Prostate gland (tissue), 2 donors: ENCODE results near the gene YJU2. TPM values are rescaled to one million over a fixed set of nuclear protein-coding genes. Genes with fewer than 3 reads are reported as not detected.

ENCODE experiments used
- DNase-seq: peaks from one replicate; pipeline ENCODE4 v3.0.0-alpha.2; 2019; ENCODE audit warnings: low spot score
- H3K27ac ChIP-seq, 2 donors: fragments of 200-600 bp; sonication (generic); 2 replicates each; pipeline ENCODE4 v1.5.1; 2017 to 2019
- H3K27me3 ChIP-seq: fragments of 200-600 bp; sonication (generic); replicated peaks from 2 replicates; pipeline ENCODE4 v1.5.1; 2019; ENCODE audit not compliant: insufficient read depth
- H3K36me3 ChIP-seq, 2 donors: fragments of 200-600 bp; sonication (generic); 1 replicate in 1 of 2; 2 replicates in 1 of 2; pipeline versions ENCODE4 v1.5.1 to v1.8.1; 2017 to 2019
- H3K4me1 ChIP-seq: fragments of 200-600 bp; sonication (generic); replicated peaks from 2 replicates; pipeline ENCODE4 v1.5.1; 2019
- H3K4me3 ChIP-seq, 2 donors: fragments of 200-600 bp; sonication (generic); 2 replicates each; pipeline ENCODE4 v1.5.1; 2017 to 2019
- H3K9me3 ChIP-seq: fragments of 200-600 bp; sonication (generic); 2 replicates; pipeline ENCODE4 v1.5.1; 2017
- POLR2A ChIP-seq: fragments of 450-650 bp; IDR thresholded peaks from one replicate; pipeline ENCODE4 v1.6.1; 2016; ENCODE audit warnings: antibody characterized with exemption, mild to moderate bottlenecking
- POLR2AphosphoS5 ChIP-seq: sonication (generic); formaldehyde crosslinking; IDR thresholded peaks from one replicate; pipeline ENCODE4 v1.6.1; 2017; ENCODE audit warnings: antibody characterized with exemption
- WGBS: methylation state at CpG from one replicate; pipeline ENCODE4 v1.1.5; 2018; 5-methylcytosine and 5-hydroxymethylcytosine counted together
- intact Hi-C: fragments of 100-400 bp; cut with DNase I; formaldehyde crosslinking; loops from one replicate; pipeline ENCODE4 v1.14.2; 2022
- total RNA-seq, 2 donors: library from RNA; depleted of rRNA; stranded (reverse); fragments of >200 nt; gene quantifications; one replicate each; pipeline ENCODE4 v1.1.0, GENCODE V29; 2016
- TF ChIP-seq, protein P1 (sequence below), 4 experiments: fragments of 200-600 bp in 2 of 4; fragments of 450-650 bp in 2 of 4; sonication (generic) in 2 of 4; IDR thresholded peaks; 1 replicate in 3 of 4; 2 replicates in 1 of 4; pipeline ENCODE4 v1.5.1; 2016 to 2019; ENCODE audit warnings: antibody characterized with exemption in 4 of 4, mild to moderate bottlenecking in 2 of 4, moderate library complexity in 2 of 4

Gene YJU2
- total RNA-seq, 2 donors from 2014 or later: 30.3 to 45.9 TPM

DNA sequence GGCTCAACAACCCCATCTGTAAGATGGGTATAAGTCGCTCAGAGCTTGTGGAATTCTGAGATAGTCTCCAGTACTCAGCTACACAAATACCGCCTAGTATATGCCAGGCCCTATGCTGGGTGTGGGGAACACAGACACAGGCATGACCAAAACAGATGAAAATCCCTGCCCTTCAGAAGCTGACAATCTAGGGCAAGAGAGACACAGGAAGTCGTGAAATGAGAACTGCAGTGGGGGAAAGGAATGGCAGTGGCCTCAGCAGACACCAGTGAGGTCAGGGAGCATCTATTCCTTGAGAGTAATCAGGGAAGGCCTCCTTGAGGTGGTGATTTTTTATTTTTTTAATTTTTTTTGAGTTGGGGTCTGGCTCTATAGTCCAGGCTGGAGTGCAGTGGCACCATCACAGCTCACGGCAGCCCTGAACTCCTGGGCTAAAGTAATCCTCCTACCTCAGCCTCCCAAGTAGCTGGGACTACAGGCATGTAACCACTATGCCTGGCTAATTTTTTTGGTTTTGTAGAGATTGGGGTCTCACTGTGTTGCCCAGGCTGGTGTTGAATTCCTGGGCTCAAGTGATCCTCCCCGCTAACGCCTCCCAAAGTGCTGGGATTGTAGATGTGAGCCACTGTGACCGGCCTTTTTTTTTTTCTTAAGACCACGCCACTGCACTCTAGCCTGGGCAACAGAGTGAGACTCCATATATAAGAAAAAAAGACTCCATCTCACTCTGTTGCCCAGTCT, 52.1 kb downstream of the YJU2 start:
- H3K9me3 ChIP-seq: no peaks in the 10 kb centered on the region
- intact Hi-C loops: no loop called here
- TF ChIP-seq POLR2A (no peak), POLR2AphosphoS5 (no peak)
- TF ChIP-seq, protein P1, sequence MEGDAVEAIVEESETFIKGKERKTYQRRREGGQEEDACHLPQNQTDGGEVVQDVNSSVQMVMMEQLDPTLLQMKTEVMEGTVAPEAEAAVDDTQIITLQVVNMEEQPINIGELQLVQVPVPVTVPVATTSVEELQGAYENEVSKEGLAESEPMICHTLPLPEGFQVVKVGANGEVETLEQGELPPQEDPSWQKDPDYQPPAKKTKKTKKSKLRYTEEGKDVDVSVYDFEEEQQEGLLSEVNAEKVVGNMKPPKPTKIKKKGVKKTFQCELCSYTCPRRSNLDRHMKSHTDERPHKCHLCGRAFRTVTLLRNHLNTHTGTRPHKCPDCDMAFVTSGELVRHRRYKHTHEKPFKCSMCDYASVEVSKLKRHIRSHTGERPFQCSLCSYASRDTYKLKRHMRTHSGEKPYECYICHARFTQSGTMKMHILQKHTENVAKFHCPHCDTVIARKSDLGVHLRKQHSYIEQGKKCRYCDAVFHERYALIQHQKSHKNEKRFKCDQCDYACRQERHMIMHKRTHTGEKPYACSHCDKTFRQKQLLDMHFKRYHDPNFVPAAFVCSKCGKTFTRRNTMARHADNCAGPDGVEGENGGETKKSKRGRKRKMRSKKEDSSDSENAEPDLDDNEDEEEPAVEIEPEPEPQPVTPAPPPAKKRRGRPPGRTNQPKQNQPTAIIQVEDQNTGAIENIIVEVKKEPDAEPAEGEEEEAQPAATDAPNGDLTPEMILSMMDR (IDR thresholded peaks at IDR 0.05): no peak
- no peaks in the 10 kb centered on the region for H3K36me3 ChIP-seq
- no peaks in the 10 kb centered on the region for H3K4me1 ChIP-seq
- 89% methylated on average over 7 of the region's 8 CpGs for WGBS
- H3K27me3 ChIP-seq: no peaks in the 10 kb centered on the region
- H3K4me3 ChIP-seq: no peak overlapping the region
- no peak overlapping the region for H3K27ac ChIP-seq
- DNase-seq: no peak

DNA sequence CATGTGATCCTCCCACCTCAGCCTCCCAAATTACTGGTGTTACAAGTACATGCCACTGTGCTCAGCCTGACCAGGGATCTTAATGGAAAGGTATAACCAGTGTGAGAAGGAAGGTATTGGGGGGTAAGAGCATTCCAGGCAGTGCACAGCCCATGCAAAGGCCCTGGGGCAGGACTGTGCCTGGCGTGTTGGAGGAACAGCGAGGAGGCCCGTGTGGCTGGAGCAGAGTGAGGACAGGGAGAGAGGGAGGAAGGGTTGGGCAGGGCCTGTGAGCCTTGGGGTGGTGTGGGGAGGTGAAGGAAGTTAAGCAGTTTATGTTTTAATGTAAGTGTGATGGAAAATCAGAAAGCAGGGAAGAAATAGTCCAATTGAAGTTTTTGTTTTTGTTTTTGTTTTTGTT, 53.7 kb downstream of the YJU2 start:
- intact Hi-C loops: no loop called here
- no peak for DNase-seq
- H3K4me3 ChIP-seq: no peak overlapping the region
- H3K36me3 ChIP-seq: no peaks in the 10 kb centered on the region
- no peaks in the 10 kb centered on the region for H3K9me3 ChIP-seq
- H3K4me1 ChIP-seq: no peaks in the 10 kb centered on the region
- TF ChIP-seq, protein P1 (IDR thresholded peaks at IDR 0.05): no peak
- TF ChIP-seq POLR2A (no peak), POLR2AphosphoS5 (no peak)
- no peak overlapping the region for H3K27ac ChIP-seq
- 97% methylated on average over 3 of the region's 3 CpGs for WGBS
- peaks cover 4% of the 10 kb centered on the region for H3K27me3 ChIP-seq

DNA sequence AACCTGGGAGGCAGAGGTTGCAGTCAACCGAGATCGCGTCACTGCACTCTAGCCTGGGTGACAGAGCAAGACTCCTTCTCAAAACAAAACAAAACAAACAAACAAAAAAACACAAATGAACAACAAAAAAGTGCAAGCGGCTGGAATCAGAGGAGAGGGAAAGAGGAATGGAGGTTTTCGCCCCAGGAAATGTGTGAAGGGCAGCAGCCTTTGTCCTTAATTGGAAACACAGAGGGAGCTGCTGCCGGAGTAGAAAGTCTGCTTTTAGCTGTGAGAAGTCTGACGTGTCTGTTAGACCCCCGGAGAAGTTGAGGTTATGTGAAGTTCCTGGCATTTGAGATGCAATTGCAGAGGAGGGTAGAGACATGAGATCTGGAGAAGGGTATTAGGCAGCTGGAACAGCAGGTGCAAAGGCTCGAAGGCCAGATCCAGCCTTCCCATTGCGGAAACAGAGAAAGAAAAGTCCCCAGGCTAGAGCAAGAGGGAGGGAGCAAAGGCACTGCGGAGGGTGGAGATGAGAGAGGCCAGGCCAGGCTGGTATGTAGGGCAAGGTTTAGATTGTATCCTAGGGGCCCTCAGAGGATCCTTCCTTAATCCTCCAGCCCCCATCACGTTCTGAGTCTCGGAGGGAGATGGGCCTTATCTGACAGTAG, 54.8 kb downstream of the YJU2 start:
- H3K4me3 ChIP-seq: no peak overlapping the region
- TF ChIP-seq POLR2A (no peak), POLR2AphosphoS5 (no peak)
- TF ChIP-seq, protein P1 (IDR thresholded peaks at IDR 0.05): no peak
- no peaks in the 10 kb centered on the region for H3K36me3 ChIP-seq
- peaks cover 4% of the 10 kb centered on the region for H3K27me3 ChIP-seq
- no peaks in the 10 kb centered on the region for H3K4me1 ChIP-seq
- intact Hi-C loops: no loop called here
- H3K27ac ChIP-seq: no peak overlapping the region
- DNase-seq: no peak
- WGBS: 66% methylated on average over 13 of the region's 13 CpGs
- no peaks in the 10 kb centered on the region for H3K9me3 ChIP-seq

DNA sequence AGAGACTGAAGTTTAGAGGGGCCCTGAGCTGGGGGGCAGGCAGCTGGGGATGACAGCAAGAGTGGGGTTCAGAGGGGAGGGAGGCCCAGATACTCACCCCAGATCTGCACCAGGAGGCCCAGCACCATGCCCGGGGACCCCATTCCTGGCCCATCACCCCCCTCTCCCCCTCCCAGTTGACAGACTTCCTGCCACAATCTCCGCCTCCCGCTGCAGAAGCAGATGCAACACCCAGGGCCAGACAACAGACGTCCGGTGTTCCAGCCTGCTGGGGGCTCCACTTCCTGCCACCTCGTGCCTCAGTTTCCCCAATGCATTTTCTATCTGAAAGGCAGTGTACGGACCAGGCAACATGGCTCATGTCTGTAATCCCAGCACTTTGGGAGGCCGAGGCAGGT, 55.4 kb downstream of the YJU2 start, which contains the start of gene TMIGD2:
Gene TMIGD2, minus strand, starts transcription at position 147 of the 398 bp plus-strand sequence. Its CDS starts 4 bp downstream, at position 143.
- TF ChIP-seq POLR2A: no peak
- no peak for TF ChIP-seq POLR2AphosphoS5
- TF ChIP-seq, protein P1 (IDR thresholded peaks at IDR 0.05): no peak
- intact Hi-C loops: no loop called here
- Histone ChIP-seq H3K27me3 (peaks cover 4% of the 10 kb centered on the region), H3K27ac (no peak within 1 kb of the TSS), H3K36me3 (no peaks in the 10 kb centered on the region), H3K4me1 (no peaks in the 10 kb centered on the region), H3K4me3 (no peak within 1 kb of the TSS), H3K9me3 (no peaks in the 10 kb centered on the region)
- WGBS: 72% methylated on average over 8 of the region's 8 CpGs
- DNase-seq: no peak
